ENCODE measurements around the gene RPL26. TPM values are rescaled to one million over a fixed set of nuclear protein-coding genes. Genes with fewer than 3 reads are reported as not detected.

Gene RPL26
- total RNA-seq, 1 donor from 2014 or later, result 10,136 TPM

DNA sequence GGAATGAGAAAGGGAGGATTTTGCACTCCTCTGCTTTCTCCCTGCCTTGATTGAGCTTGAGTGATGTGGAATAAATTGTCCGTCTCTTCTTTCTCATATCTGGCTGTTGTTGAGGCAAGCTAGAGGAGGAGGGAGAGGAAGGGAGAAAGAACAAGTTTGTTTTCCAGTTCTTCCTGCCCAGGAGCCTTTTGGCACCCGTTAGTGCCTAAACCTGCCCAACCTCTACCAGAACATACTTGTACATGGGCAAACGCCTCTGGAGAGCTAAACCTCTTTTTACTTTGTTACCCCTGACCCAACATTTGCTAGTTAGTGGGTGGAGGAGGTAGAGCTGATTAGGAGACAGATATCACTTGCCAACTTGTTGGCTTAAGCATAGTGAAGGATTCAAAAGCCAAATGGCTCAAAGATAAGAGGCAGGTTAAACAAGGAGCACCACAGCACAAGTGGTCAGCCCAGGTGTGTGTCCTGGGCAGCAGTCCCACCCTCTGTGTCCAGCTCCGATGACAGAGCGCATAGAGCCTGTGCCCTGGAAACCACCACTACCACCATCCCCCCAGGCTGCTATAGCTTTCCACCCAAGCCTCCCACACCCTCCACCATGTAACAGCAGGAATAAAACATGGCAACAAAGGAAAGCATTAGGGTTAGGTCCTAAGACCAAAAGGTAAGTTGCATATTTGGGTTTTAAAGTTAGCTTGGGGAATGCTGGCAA lies 36.9 kb downstream of the RPL26 start:
- Histone ChIP-seq H3K4me3 (ENCODE audit: low read depth, low read length) (no peak overlapping the region), H3K36me3 (ENCODE audit: control insufficient read depth, insufficient read depth, low read length) (no peaks in the 10 kb centered on the region), H3K27me3 (ENCODE audit: control insufficient read depth, insufficient read depth, low read length) (peaks cover 4% of the 10 kb centered on the region)
- DNase-seq (ENCODE audit: low read depth) (peak; percentile 30), FAIRE-seq (peak; percentile 77)
- TF ChIP-seq, protein P1, sequence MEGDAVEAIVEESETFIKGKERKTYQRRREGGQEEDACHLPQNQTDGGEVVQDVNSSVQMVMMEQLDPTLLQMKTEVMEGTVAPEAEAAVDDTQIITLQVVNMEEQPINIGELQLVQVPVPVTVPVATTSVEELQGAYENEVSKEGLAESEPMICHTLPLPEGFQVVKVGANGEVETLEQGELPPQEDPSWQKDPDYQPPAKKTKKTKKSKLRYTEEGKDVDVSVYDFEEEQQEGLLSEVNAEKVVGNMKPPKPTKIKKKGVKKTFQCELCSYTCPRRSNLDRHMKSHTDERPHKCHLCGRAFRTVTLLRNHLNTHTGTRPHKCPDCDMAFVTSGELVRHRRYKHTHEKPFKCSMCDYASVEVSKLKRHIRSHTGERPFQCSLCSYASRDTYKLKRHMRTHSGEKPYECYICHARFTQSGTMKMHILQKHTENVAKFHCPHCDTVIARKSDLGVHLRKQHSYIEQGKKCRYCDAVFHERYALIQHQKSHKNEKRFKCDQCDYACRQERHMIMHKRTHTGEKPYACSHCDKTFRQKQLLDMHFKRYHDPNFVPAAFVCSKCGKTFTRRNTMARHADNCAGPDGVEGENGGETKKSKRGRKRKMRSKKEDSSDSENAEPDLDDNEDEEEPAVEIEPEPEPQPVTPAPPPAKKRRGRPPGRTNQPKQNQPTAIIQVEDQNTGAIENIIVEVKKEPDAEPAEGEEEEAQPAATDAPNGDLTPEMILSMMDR (IDR thresholded peaks at IDR 0.05; ENCODE audit: insufficient read depth, low read length, severe bottlenecking), result no peak

DNA sequence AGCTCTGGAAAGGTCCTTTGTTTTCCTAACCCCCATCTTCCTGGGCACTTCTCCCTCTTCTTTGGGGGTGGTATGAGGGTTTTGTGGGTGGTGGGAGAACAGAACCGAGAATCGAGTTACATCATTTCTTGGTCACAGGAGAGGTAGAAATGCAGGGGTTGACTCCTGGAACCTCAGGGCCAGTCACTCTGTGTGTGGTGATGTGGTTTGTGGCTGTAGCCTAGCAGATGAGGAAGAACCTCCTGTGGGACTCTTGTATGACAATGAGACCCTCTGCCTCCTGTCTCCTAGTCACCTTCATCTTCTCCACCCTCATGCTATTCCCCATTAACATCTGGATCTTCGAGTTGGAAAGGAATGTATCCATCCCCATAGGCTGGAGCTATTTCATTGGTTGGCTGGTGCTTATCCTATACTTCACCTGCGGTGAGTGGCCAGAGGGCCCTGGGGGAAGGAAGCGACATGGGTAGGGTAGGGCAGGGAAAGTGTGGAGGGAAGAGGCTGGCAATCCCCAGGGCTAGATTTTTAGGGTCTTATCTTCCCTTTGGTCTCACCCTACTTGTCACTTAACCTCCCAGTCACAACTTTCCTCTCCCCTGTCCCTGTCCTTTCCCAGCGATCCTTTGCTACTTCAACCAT lies 37.8 kb downstream of the RPL26 start:
- FAIRE-seq, result no peak
- Histone ChIP-seq H3K27me3 (ENCODE audit: control insufficient read depth, insufficient read depth, low read length) (peaks cover 4% of the 10 kb centered on the region), H3K4me3 (ENCODE audit: low read depth, low read length) (no peak overlapping the region), H3K36me3 (ENCODE audit: control insufficient read depth, insufficient read depth, low read length) (no peaks in the 10 kb centered on the region)
- TF ChIP-seq, protein P1 (IDR thresholded peaks at IDR 0.05; ENCODE audit: insufficient read depth, low read length, severe bottlenecking), result no peak
- no peak for DNase-seq (ENCODE audit: low read depth)

DNA sequence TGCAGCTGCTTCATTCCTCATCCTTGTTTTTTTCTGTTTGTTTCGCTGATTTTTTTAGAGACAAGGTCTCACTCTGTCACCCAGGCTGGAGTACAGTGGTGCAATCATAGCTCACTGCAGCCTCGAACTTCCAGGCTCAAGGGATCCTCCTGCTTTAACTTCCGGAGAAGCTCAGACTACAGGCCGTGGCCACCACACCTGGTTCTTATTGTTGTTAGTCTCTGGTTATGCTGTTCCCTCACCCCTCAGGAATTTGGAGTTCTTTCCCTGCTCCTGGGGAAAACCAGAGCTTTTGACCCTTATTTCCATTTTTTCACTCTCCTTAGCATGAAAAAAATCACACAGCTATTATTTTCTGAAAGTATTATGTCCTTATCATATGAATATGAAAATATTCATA lies 41.5 kb downstream of the RPL26 start:
- no peaks in the 10 kb centered on the region for H3K36me3 ChIP-seq (ENCODE audit: control insufficient read depth, insufficient read depth, low read length)
- FAIRE-seq, result no peak
- DNase-seq (ENCODE audit: low read depth), result no peak
- peaks cover 6% of the 10 kb centered on the region for H3K27me3 ChIP-seq (ENCODE audit: control insufficient read depth, insufficient read depth, low read length)
- TF ChIP-seq, protein P1 (IDR thresholded peaks at IDR 0.05; ENCODE audit: insufficient read depth, low read length, severe bottlenecking), result no peak
- H3K4me3 ChIP-seq (ENCODE audit: low read depth, low read length), result no peak overlapping the region

DNA sequence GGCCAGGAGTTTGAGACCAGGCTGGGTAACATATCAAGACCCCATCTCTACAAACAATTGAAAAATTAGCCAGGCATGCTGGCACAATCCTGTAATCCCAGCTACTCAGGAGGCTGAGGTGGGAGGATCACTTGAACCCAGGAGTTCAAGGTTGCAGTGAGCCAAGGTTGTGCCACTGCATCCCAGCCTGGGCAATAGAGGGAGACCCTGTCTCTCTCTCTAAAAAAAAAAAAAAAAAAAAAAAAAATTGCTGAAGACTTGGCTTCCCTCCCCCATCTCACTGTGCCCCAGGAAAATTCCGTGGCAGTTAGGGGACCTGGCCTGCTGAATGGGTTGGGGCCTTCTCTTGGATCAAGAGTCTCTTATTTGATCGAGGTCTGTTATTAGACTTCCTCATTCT lies 43.5 kb downstream of the RPL26 start, which contains the start of gene ODF4:
TSS of gene ODF4 (plus strand) at position 301 of the 400 bp plus-strand sequence. CDS start 212 bp downstream, outside the sequence.
- no peaks in the 10 kb centered on the region for H3K36me3 ChIP-seq (ENCODE audit: control insufficient read depth, insufficient read depth, low read length)
- FAIRE-seq, result no peak
- no peak for DNase-seq (ENCODE audit: low read depth)
- H3K27me3 ChIP-seq (ENCODE audit: control insufficient read depth, insufficient read depth, low read length), result peaks cover 3% of the 10 kb centered on the region
- TF ChIP-seq, protein P1 (IDR thresholded peaks at IDR 0.05; ENCODE audit: insufficient read depth, low read length, severe bottlenecking), result no peak
- no peak within 1 kb of the TSS for H3K4me3 ChIP-seq (ENCODE audit: low read depth, low read length)

DNA sequence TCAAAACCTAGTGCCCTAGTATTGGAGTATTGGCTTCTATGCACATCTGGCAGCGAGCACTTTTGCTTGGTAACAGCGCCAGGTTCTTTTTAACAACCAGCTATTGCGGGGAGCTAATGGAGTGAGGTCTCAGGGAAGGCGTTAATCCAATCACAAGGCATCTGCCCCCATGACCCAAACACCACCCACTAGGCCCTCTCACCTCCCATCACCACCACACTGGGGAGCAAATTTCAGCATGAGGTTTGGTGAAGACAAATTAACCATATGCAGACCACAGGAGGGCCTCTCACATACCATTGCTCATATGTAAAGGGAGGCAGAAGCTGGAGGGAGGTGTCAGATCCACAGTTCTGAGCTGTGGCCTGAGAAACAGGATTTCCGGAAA lies 44.2 kb downstream of the RPL26 start:
- TF ChIP-seq, protein P1 (IDR thresholded peaks at IDR 0.05; ENCODE audit: insufficient read depth, low read length, severe bottlenecking), result no peak
- H3K36me3 ChIP-seq (ENCODE audit: control insufficient read depth, insufficient read depth, low read length), result no peaks in the 10 kb centered on the region
- FAIRE-seq (no peak), DNase-seq (ENCODE audit: low read depth) (no peak)
- no peak overlapping the region for H3K4me3 ChIP-seq (ENCODE audit: low read depth, low read length)
- H3K27me3 ChIP-seq (ENCODE audit: control insufficient read depth, insufficient read depth, low read length), result peaks cover 3% of the 10 kb centered on the region
